WTC11 (cell line): ENCODE results near the gene LDLRAD3. TPM values are rescaled to one million over a fixed set of nuclear protein-coding genes. Genes with fewer than 3 reads are reported as not detected.

Experiments used
- ATAC-seq: fragments of 200-7000 bp; cut with Tn5 transposase; 2 replicates; pipeline ENCODE4 v1.10.0; 2021; ENCODE audit warnings: mild to moderate bottlenecking, moderate library complexity
- CTCF ChIA-PET: fragments of 300-600 bp; sonication (Branson Sonifier 250); formaldehyde crosslinking; loops from one replicate; lab custom pipeline; 2021; ENCODE audit warnings: antibody characterized with exemption; lab: Charles Lee
- POLR2A ChIA-PET: fragments of 350-600 bp; sonication (Branson Sonifier 250); formaldehyde crosslinking; loops from one replicate; lab custom pipeline; 2021; ENCODE audit warnings: antibody characterized with exemption; lab: Charles Lee
- DNase-seq: peaks from one replicate; pipeline ENCODE4 v3.0.0; 2021; ENCODE audit warnings: low spot score
- H3K27ac Mint-ChIP-seq: 2 replicates; pipeline ENCODE4 v1.8.0; 2021; ENCODE audit warnings: mixed read lengths
- H3K27me3 Mint-ChIP-seq: 2 replicates; pipeline ENCODE4 v1.8.0; 2021; ENCODE audit warnings: low read depth, mild to moderate bottlenecking, moderate library complexity, mixed read lengths
- H3K36me3 Mint-ChIP-seq: 2 replicates; pipeline ENCODE4 v1.8.0; 2021; ENCODE audit warnings: mixed read lengths
- H3K4me1 Mint-ChIP-seq: 2 replicates; pipeline ENCODE4 v1.8.0; 2022; ENCODE audit warnings: mixed read lengths
- H3K4me3 Mint-ChIP-seq: 2 replicates; pipeline ENCODE4 v1.8.0; 2021; ENCODE audit warnings: mild to moderate bottlenecking, moderate library complexity, mixed read lengths
- H3K9me3 Mint-ChIP-seq: 2 replicates; pipeline ENCODE4 v1.8.0; 2021; ENCODE audit warnings: mixed read lengths
- AFF4 ChIP-seq: sonication (generic); formaldehyde crosslinking; IDR thresholded peaks from 2 replicates; pipeline ENCODE4 v1.8.1; 2023; ENCODE audit warnings: mild to moderate bottlenecking, missing genetic modification reagents, borderline replicate concordance
- ARID4B ChIP-seq: sonication (generic); formaldehyde crosslinking; IDR thresholded peaks from 2 replicates; pipeline ENCODE4 v1.8.0; 2023; ENCODE audit warnings: missing genetic modification reagents, mild to moderate bottlenecking, borderline replicate concordance
- ATF1 ChIP-seq: sonication (generic); formaldehyde crosslinking; IDR thresholded peaks from 2 replicates; pipeline ENCODE4 v1.8.1; 2023; ENCODE audit warnings: mild to moderate bottlenecking, moderate library complexity, missing genetic modification reagents
- ATF2 ChIP-seq: sonication (generic); formaldehyde crosslinking; IDR thresholded peaks from 2 replicates; pipeline ENCODE4 v1.8.1; 2022; ENCODE audit warnings: low read depth, missing genetic modification reagents, borderline replicate concordance
- ATF3 ChIP-seq: sonication (generic); formaldehyde crosslinking; conservative IDR thresholded peaks from 2 replicates; pipeline ENCODE4 v1.8.1; 2022; ENCODE audit warnings: mild to moderate bottlenecking, missing genetic modification reagents
- CREB1 ChIP-seq: sonication (generic); formaldehyde crosslinking; IDR thresholded peaks from 2 replicates; pipeline ENCODE4 v1.8.0; 2023; ENCODE audit warnings: mild to moderate bottlenecking, missing genetic modification reagents
- EMX1 ChIP-seq: fragments of 250-450 bp; sonication (Bioruptor Pico); IDR thresholded peaks from 2 replicates; pipeline ENCODE4 v1.8.0; 2021; ENCODE audit warnings: mild to moderate bottlenecking
- GTF2I ChIP-seq: fragments of 250-450 bp; sonication (Bioruptor Pico); conservative IDR thresholded peaks from 2 replicates; pipeline ENCODE4 v1.4.0; 2021; ENCODE audit warnings: mild to moderate bottlenecking
- IRF2 ChIP-seq: sonication (generic); formaldehyde crosslinking; IDR thresholded peaks from 2 replicates; pipeline ENCODE4 v1.8.0; 2022; ENCODE audit warnings: low read depth, missing genetic modification reagents, borderline replicate concordance
- KAT7 ChIP-seq: sonication (generic); formaldehyde crosslinking; IDR thresholded peaks from 2 replicates; pipeline ENCODE4 v1.8.1; 2023; ENCODE audit warnings: missing genetic modification reagents, mild to moderate bottlenecking, borderline replicate concordance
- NFE2L1 ChIP-seq: sonication (generic); formaldehyde crosslinking; IDR thresholded peaks from 2 replicates; pipeline ENCODE4 v1.8.1; 2023; ENCODE audit warnings: missing genetic modification reagents
- NFYB ChIP-seq: sonication (generic); formaldehyde crosslinking; conservative IDR thresholded peaks from 2 replicates; pipeline ENCODE4 v1.8.0; 2022; ENCODE audit warnings: low read depth, missing genetic modification reagents
- NR2C2 ChIP-seq: sonication (generic); formaldehyde crosslinking; IDR thresholded peaks from 2 replicates; pipeline ENCODE4 v1.8.0; 2022; ENCODE audit warnings: mild to moderate bottlenecking, missing genetic modification reagents
- RELA ChIP-seq: sonication (generic); formaldehyde crosslinking; IDR thresholded peaks from 2 replicates; pipeline ENCODE4 v1.8.1; 2022; ENCODE audit warnings: missing genetic modification reagents, mild to moderate bottlenecking, borderline replicate concordance
- SOX15 ChIP-seq: fragments of 250-450 bp; sonication (Bioruptor Pico); IDR thresholded peaks from 2 replicates; pipeline ENCODE4 v1.9.0; 2021; ENCODE audit warnings: mild to moderate bottlenecking
- USF1 ChIP-seq: sonication (generic); formaldehyde crosslinking; IDR thresholded peaks from 2 replicates; pipeline ENCODE4 v1.8.0; 2022; ENCODE audit warnings: mild to moderate bottlenecking, missing genetic modification reagents
- ZBTB21 ChIP-seq: sonication (generic); formaldehyde crosslinking; IDR thresholded peaks from 2 replicates; pipeline ENCODE4 v1.8.1; 2023; ENCODE audit warnings: mild to moderate bottlenecking, missing genetic modification reagents, borderline replicate concordance
- ZMAT4 ChIP-seq: fragments of 250-450 bp; sonication (Bioruptor Pico); IDR thresholded peaks from 2 replicates; pipeline ENCODE4 v1.9.0; 2021; ENCODE audit warnings: mild to moderate bottlenecking
- ZNF138 ChIP-seq: sonication (generic); formaldehyde crosslinking; conservative IDR thresholded peaks from 2 replicates; pipeline ENCODE4 v1.8.1; 2022; ENCODE audit warnings: mild to moderate bottlenecking, moderate library complexity, missing genetic modification reagents
- ZNF263 ChIP-seq: sonication (generic); formaldehyde crosslinking; IDR thresholded peaks from 2 replicates; pipeline ENCODE4 v1.8.1; 2022; ENCODE audit warnings: low read depth, mild to moderate bottlenecking, moderate library complexity, missing genetic modification reagents
- ZNF425 ChIP-seq: fragments of 250-450 bp; sonication (Bioruptor Pico); conservative IDR thresholded peaks from 2 replicates; pipeline ENCODE4 v1.9.0; 2021; ENCODE audit warnings: mild to moderate bottlenecking
- total RNA-seq: library from RNA; stranded (reverse); gene quantifications from 3 replicates; pipeline ENCODE4 v1.2.3, GENCODE V29; 2021

The LDLRAD3 gene
- total RNA-seq, 1 experiment from 2014 or later: 14.5 TPM

GRCh38 chr11:36139767-36140166, 195.9 kb downstream of the LDLRAD3 start:
- POLR2A ChIA-PET: no interaction called here
- H3K27me3 Mint-ChIP-seq: no peaks in the 10 kb centered on the region
- no peak overlapping the region for H3K27ac Mint-ChIP-seq
- TF ChIP-seq ZNF138 (CRISPR knock-in tag): no peak
- no peak for TF ChIP-seq AFF4 (CRISPR knock-in tag)
- TF ChIP-seq IRF2 (CRISPR knock-in tag): no peak
- TF ChIP-seq NFYB (CRISPR knock-in tag): no peak
- TF ChIP-seq SOX15 (CRISPR knock-in tag): no peak
- no peak for TF ChIP-seq ZNF263
- no peak for TF ChIP-seq ATF3 (CRISPR knock-in tag)
- TF ChIP-seq RELA (CRISPR knock-in tag): no peak
- no peak for TF ChIP-seq ATF2
- TF ChIP-seq ATF1: no peak
- no peak for TF ChIP-seq NFE2L1 (CRISPR knock-in tag)
- TF ChIP-seq USF1 (CRISPR knock-in tag): no peak
- no peak for TF ChIP-seq EMX1
- TF ChIP-seq ZNF425: no peak
- TF ChIP-seq GTF2I: no peak
- peaks cover 43% of the 10 kb centered on the region for H3K4me1 Mint-ChIP-seq
- ATAC-seq (no peak), DNase-seq (no peak)
- 0 out of 2 replicates have a peak, but pooled peaks cover 6% of the 10 kb centered on the region for H3K9me3 Mint-ChIP-seq
- CTCF ChIA-PET: interaction anchor here (1.2 kb wide), 1 partner anchor 8 kb away, joined by 4 read pairs; no protein-coding TSS in a partner anchor
- H3K4me3 Mint-ChIP-seq: no peak overlapping the region
- H3K36me3 Mint-ChIP-seq: peaks cover 9% of the 10 kb centered on the region

- ChIA-PET CTCF (interaction anchor here (0.6 to 1.8 kb wide), 6 partner anchors 8 to 319 kb away, joined by 3 to 20 read pairs (median 5); no protein-coding TSS in a partner anchor), POLR2A (no interaction called here)
- Mint-ChIP-seq H3K9me3 (0 out of 2 replicates have a peak, but pooled peaks cover 6% of the 10 kb centered on the region), H3K4me3 (no peak overlapping the region), H3K27ac (peak overlapping the region; percentile 16; the same call in 1 of the 2 replicates), H3K27me3 (no peaks in the 10 kb centered on the region), H3K4me1 (peaks cover 42% of the 10 kb centered on the region), H3K36me3 (peaks cover 12% of the 10 kb centered on the region)
- ATAC-seq (peak; percentile 81), DNase-seq (no peak)
- no peak for TF ChIP-seq KAT7 (CRISPR knock-in tag)
- TF ChIP-seq EMX1: no peak
- no peak for TF ChIP-seq ZMAT4
- no peak for TF ChIP-seq CREB1 (CRISPR knock-in tag)
- no peak for TF ChIP-seq ZBTB21 (CRISPR knock-in tag)
- TF ChIP-seq ARID4B: no peak
- no peak for TF ChIP-seq NR2C2 (CRISPR knock-in tag)
Observed at GRCh38 chr11:36141196-36141953, 197.5 kb downstream of the LDLRAD3 start.
